Measurements from ENCODE around the gene RNF4.
"Not testable (repeated sequence)": the region's sequence is repeated elsewhere in the genome, so short reads cannot be mapped to it uniquely, and the experiment has no call there.

Gene RNF4

DNA sequence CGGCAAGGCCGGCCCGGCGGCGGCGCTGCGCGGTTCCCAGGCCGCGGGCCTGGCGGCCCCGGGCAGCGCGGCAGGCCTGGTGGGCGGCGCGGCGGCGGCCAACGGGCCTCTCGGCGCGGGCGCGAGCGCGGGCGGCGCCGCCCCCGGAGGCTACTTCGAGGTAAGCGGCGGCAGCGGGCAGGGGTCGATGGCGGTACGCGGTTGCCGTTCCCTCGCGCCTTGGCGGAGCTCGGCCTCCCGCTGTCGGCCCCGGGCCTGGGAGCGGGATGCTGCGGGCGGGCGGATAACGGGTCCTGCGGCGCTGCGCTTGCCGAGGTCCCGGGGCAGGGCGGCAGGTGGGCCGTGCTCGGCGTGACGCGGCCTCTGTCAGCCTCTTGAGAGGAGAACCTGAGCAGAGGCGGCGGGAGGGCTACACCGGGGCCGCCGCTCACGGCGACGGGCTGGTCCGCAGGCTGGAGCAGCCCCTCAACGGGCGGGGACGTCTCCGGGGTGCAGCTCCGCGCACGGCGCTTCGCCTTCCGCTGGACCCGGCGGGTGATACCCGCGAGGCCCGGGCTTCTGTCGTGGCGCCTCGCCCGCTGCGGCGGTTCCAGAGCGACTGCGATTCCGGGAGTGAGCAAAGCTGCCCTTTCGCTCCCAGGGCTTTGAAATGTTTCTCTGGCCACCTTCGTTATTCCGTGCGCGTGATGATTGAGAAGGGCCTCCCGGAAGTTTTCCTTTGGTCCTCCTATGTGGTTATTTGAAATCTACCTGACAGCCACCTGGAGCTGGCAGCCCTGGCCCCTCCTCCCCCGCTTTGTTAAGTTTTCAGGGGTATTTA is 68.3 kb downstream of the RNF4 start:
- DNase-seq, result peak; percentile 48 to 75

DNA sequence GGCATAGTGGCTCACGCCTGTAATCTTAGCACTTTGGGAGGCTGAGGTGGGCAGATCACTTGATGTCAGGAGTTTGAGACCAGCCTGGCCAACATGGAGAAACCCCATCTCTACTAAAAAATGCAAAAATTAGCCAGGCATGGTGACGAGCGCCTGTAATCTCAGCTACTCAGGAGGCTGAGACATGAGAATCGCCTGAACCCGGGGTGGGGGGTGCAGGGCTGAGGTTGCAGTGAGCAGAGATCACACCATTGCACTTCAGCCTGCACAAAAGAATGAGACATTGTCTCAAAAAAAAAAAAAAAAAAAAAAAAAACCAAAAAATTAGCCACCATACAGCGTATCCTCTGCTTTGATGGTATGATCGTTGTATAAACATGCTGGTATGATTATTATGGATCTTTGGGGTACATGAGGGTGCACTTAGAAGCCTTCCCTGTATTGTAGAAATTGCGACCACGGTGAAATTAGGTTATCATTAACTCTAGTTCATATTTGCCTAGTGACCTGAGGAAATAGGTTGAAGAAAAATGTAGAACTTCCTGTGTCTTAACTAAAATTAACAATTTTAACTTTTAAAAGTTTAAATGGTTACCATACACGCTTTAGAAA is 74.8 kb downstream of the RNF4 start:
- DNase-seq, result not testable (repeated sequence)

- no peak for DNase-seq
Measured at GRCh38 chr4:2545321-2546013, 76.6 kb downstream of the RNF4 start.

GRCh38 chr4:2546286-2546823 is 77.4 kb downstream of the RNF4 start:
- no peak for DNase-seq

- DNase-seq, result not testable (repeated sequence)
Measured at GRCh38 chr4:2546961-2547691, 78.2 kb downstream of the RNF4 start.

GRCh38 chr4:2551118-2551517 is 82.2 kb downstream of the RNF4 start:
- no peak for DNase-seq

- DNase-seq, result no peak
Measured at GRCh38 chr4:2552806-2553205, 83.9 kb downstream of the RNF4 start.

DNA sequence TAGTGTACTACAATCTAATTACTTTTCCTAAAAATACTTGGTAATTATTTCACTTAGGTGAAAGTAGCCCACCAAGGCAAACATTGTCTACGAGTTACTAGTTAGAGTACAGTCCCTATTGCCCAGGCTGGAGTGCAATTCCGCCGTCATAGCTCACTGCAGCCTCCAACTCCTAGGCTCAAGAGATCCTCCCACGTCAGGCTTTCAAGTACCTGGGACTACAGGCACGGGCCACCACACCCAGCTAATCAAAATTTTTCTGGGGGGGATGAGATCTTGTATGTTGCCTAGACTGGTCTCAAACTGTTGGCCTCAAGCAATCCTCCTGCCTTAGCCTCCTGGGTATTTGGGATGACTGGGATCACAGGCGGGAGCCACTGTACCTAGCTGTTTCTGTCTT is 89.4 kb downstream of the RNF4 start:
- DNase-seq, result no peak

- no peak for DNase-seq
Measured at GRCh38 chr4:2560167-2560566, 91.3 kb downstream of the RNF4 start.

Measured in NCI-H2081 (cell line).